HG03439 (cell line): ENCODE results near the gene NOP53.
"Not testable (repeated sequence)": the region's sequence is repeated elsewhere in the genome, so short reads cannot be mapped to it uniquely, and the experiment has no call there.

Experiments used
- ATAC-seq: cut with Tn5 transposase; IDR thresholded peaks from one replicate; pipeline ENCODE4 v1.9.1; 2021; ENCODE audit warnings: mild to moderate bottlenecking, moderate library complexity; ENCODE audit not compliant: unreplicated experiment

NOP53 gene

DNA sequence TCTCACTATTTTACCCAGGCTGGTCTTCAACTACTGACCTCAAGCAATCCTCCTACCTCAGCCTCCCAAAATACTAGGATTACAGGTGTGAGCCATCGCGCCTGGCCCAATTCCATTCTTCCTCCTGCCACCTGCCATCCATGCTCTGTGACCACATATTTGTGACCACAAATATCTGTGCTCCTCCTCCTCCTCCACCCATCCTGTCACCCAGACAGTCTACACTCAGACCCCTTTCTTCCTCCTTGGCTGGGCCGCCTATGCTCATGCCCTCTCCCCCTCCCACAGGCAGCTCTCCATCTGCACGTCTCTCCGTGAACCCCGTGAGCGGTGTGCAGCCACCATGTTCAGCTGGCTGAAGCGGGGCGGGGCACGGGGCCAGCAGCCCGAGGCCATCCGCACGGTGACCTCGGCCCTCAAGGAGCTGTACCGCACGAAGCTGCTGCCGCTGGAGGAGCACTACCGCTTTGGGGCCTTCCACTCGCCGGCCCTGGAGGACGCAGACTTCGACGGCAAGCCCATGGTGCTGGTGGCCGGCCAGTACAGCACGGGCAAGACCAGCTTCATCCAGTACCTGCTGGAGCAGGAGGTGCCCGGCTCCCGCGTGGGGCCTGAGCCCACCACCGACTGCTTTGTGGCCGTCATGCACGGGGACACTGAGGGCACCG is 28.9 kb upstream of the NOP53 start:
- no peak for ATAC-seq

DNA sequence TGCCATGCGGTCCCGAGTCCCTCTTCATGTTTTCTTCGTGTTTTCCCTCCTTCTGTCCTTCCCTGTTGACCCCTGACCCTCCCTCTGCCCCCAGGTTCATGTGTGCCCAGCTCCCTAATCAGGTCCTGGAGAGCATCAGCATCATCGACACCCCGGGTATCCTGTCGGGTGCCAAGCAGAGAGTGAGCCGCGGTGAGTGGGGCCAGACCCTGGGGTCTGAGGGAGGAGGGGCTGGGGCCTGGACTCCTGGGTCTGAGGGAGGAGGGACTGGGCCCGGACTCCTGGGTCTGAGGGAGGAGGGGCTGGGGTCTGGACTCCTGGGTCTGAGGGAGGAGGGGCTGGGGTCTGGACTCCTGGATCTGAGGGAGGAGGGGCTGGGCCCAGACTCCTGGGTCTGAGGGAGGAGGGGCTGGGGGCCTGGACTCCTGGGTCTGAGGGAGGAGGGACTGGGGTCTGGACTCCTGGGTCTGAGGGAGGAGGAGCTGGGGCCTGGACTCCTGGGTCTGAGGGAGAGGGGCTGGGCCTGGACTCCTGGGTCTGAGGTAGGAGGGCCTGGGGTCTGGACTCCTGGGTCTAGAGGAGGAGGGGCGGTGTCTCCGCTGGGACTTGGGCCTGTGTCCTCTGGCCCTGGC is 26.8 kb upstream of the NOP53 start:
- not testable (repeated sequence) for ATAC-seq

DNA sequence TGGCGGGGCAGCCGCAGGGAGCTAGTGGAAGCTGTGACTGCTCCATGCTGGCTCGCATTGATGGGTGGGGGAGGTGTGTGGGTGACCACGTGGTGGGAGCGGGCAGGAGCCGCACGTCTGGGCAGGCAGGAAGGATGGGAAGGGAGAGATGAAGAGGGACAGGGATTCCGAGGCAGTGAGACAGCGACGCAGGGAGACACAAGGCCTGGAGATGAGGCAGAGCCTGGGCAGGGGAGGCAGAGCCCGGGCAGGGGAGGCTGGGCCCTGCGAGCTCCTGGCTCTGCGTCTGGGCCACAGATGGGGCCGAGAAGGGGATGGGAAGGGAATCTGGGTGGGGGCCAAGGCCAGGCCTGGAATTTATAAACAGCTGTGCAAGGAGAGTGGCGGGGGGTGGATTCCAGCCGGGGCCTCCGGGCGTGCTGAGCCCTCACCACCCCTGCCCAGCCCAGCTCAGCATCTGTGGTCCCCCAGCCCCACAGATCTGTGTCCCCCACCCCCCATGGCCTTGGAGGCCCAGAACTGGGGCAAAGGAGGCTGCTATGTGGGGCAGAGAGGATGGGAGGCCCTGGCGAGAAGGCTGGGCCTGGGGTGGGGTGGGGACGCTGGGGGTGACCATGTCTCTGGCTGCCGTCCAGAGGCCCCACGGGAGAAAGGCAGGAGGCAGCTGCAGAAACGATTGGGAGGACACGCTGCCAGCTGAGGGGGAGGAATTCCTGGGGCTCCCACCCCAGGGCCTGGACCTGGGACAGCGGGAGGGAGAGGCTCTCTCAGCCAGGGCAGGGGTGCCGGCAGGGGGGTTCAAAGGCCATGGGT is 26.1 kb upstream of the NOP53 start:
- ATAC-seq, result no peak

DNA sequence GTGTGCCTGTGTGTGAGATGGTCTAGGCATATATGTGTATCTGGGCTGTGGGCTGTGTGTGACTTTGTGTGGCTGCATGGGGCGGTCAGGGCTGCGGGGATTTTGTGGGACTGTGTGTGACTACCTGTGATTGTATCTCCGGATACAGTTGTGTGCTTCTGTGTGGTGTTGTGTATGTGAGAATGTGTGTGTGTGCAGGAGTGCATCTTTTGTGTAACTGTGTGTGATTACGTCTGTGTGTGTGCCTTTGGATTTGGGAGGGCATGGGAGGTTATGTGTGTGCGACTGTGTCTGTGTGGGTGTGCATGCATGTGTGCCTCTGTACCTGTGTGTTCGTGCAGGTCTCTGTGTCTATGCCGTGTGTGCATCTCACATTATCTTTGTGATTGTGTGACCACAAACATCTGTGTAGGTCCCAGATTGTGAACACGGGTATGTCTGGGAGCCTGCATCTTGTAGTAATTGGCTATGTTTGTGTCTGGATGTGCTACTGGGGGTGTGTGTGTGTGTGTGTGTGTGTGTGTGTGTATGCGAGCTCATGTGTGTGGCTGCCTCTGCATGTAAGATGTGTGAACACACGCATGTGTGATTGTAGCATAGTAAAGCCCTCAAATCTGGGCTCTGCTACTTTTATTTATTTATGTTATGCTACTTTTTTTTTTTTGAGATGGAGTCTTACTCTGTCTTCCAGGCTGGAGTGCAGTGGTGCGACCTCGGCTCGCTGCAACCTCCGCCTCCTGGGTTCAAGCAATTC is 24.5 kb upstream of the NOP53 start:
- ATAC-seq, result no peak

DNA sequence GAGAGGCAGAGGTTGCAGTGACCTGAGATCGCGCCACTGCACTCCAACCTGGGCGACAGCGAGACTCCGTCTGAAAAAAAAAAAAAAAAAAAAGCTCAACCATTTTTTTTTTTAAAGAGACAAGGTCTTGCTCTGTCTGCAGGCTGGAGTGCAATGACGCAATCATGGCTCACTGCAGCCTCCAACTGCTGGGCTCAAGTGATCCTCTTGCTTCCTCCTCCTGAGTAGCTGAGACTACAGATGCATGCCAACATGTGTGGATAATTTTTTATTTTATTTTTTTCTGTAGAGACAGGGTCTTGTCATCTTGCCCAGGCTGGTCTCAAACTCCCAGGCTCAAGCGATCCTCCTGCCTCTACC is 21.8 kb upstream of the NOP53 start:
- ATAC-seq, result no peak

DNA sequence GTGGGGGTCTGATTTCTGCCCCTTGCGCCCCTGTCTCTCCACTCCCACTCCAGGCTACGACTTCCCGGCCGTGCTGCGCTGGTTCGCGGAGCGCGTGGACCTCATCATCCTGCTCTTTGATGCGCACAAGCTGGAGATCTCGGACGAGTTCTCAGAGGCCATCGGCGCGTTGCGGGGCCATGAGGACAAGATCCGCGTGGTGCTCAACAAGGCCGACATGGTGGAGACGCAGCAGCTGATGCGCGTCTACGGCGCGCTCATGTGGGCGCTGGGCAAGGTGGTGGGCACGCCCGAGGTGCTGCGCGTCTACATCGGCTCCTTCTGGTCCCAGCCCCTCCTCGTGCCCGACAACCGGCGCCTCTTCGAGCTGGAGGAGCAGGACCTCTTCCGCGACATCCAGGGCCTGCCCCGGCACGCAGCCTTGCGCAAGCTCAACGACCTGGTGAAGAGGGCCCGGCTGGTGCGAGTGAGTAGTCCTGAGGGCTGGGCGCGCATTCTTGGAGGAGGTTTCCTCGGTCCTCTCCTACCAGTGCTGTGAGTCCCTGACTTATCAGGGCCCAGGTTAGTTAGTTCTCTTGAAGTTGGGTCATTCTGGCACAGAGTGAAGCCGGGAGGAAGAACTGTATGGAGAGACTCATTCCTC is 19.5 kb upstream of the NOP53 start:
- ATAC-seq, result no peak

DNA sequence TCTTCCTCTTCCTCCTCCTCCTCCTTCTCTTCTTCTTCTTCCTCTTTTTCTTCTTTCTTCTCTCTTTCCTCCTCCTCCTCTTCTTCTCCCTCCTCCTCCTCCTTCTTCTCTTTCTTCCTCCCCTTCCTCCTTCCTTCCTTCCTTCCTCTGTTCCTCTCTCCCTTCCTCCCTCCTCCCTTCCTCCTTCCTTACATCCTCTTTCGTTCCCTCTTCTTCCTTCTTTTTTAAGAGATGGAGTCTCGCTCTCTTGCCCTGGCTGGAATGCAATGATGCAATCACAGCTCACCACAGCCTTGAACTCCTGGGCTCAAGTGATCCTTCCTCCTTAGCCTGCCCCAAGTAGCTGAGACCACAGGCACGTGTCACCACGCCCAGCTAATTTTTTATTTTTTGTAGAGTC is 18.9 kb upstream of the NOP53 start:
- ATAC-seq, result no peak

DNA sequence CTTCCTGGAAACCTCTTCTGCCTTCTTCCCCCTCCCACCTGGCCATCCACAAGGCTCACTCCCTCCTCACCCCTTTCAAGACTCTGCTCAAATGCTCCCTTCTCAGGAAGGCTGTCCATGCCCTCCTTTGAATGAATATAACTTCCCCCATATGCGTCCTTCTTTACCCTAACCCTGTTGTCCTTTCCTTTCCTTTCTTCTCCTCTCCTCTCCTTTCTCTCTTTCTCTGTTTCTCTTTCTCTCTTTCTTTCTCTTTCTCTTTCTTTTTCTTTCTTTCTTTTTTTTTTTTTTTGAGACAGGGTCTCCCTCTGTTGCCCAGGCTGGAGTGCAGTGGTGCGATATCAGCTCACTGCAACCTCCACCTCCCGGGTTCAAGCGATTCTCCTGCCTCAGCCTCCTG is 17.1 kb upstream of the NOP53 start:
- not testable (repeated sequence) for ATAC-seq

DNA sequence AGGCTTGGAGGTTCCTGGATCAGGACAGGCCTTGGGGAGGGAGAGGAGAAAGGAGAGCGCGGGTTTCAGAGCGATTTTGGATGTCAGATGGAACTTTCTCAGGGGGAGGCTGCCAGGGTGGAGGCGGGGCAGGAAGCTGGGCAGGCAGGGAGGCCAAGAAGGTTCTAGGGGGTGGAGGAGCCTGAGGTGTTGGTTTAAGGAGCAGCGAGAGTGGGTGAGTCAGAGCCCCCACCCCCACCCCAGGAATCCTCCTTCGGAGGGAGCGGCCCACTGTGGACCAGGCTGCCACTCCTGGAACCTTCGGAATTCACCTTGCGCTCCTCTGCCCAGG is 15.9 kb upstream of the NOP53 start:
- ATAC-seq, result no peak

DNA sequence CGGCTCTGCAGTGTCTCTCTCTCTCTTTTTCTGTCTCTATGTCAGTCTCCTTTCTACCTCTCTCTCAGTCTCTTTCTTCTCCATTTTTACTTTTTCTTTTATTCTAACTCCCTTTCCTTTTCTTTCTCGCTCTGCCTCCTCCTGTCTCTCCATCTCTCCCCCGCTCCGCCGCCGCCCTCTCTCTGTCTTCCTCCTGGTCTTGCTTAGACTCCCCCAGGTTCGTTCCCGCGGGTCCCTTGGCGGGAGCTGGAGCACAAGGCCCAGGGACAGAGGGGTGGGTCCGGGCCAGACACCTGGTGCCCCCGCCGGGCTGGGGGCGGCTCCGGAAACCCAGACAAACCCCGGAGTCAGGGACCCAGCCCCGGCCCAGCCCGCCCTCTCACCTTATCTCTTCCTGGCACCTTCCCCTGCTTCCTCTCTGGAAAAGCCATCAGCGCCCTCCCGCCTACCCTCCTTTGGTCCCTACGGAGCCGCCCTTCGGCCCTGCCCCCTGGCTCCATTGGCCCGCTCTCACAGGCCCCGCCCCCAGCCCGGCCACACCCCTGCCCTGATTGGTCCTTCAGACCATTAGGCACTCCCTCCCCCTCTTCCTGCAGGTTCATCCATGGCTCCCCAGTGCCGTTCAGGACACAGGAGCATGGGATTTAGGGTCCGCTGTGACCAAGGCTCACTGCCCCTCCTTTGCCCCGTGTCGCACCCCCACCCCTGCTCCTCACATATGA is 15.4 kb upstream of the NOP53 start:
- no peak for ATAC-seq

DNA sequence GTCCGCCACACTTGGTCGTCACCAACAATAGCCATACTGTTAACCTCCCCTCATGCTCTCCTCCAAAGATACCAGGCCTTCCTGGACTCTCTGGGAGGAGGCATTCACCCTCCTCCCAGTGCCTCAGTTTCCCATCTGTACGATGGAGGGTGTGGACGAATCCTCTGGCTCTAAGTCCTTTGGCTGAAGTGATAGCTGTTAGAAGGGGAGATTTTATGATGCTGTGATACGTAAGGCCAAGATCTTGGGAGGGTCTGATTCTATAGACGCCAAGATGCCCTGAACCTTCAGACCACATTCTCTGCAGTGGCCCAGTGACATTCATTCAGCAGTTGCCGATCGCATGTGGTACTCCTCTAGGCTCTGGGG is 14.8 kb upstream of the NOP53 start:
- ATAC-seq, result no peak

DNA sequence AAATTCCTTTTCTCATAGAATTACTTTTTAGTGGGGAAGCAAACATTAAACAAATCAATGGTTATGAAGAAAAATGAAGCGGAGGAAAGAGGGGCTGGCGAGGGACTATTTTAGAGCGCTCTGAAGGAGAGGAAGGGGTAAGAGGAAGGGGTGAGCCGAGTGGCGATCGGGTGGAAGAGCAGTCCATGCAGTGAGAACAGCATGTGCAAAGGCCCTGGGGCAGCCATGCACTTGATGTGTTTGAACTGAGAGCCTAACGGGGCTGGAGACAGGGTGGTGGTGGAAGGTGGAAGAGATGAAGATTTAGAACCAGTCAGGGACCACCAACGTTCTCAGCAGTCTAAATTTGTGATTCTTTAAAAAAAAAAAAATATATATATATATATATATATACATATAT is 14.4 kb upstream of the NOP53 start:
- no peak for ATAC-seq

DNA sequence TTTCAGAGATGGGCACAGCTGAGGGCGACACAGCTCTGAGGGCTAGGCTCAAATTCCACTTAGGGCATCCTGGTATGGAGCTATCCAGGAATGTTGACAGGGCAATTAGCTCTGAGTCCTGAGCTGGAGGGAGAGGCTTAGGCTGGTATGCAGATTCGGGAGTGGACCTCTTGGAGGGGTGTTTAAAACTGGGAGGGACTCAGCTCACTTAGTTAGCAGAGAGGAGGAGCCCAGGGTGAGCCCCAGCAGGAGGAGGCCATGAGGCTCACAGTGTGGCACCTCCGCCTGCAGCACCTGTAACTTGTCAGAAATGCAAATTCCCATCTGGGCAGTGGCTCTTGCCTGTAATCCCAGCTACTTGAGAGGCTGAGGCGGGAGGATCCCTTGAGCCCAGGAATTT is 10.2 kb upstream of the NOP53 start:
- no peak for ATAC-seq

DNA sequence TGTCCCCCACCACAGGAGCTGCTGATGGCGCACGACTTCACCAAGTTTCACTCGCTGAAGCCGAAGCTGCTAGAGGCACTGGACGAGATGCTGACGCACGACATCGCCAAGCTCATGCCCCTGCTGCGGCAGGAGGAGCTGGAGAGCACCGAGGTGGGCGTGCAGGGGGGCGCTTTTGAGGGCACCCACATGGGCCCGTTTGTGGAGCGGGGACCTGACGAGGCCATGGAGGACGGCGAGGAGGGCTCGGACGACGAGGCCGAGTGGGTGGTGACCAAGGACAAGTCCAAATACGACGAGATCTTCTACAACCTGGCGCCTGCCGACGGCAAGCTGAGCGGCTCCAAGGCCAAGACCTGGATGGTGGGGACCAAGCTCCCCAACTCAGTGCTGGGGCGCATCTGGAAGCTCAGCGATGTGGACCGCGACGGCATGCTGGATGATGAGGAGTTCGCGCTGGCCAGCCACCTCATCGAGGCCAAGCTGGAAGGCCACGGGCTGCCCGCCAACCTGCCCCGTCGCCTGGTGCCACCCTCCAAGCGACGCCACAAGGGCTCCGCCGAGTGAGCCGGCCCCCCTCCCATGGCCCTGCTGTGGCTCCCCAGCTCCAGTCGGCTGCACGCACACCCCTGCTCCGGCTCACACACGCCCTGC is 4.4 kb upstream of the NOP53 start:
- ATAC-seq, result no peak

DNA sequence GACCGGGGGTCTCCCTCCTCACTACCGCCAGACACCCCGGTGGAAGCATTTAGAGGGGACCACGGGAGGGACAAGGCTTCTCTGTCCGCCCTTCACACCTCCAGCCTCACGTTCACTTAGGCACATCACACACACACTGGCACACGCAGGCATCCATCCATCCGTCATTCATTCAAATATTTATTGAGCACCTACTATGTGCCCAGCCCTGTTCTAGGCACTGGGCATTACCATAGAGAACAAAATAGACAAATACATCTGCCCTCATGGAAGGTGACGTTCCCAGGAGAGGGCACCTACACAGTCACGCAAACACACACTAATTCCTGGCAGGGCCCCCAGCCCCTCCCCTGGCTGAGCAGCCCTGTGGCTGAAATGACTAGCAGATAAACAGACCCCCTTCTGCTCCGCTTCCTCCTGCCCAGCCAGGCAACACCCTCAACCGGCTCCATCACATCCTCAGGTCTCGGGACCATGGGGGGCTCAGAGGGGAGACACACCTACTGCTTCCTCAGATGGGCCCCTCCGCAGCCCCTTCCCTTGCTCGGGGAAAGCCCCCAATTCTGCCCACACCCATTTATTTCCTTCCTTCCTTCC is 3.7 kb upstream of the NOP53 start:
- no peak for ATAC-seq

DNA sequence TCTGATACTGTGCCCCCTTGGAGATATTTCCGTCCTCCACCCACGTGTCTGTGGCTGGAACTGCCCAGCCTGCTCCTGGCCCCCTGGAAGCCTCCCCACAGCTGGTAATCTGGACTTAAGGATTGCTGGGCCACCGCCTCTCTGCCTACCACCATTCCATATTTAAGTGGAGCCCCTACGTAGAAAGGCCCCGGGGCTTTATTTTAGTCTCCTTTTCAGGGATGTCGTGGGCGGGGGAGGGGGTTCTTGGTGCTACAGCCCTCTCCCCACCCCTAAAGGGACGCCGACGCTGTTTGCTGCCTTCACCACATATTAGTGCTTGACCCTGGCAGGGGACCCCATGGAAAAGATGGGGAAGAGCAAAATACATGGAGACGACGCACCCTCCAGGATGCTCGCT is 2.7 kb upstream of the NOP53 start:
- ATAC-seq, result no peak

DNA sequence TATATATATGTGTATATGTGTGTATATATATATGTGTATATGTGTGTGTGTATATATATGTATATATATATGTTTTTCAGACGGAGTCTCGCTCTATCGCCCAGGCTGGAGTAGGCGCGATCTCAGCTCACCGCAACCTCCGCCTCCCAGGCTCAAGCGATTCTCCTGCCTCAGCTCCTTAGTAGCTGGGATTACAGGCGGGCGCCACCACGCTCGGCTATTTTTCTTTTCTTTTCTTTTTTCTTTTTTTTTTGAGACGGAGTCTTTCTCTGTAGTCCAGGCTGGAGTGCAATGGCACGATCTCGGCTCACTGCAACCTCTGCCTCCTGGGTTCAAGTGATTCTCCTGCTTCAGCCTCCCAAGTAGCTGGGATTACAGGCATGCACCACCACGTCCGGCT is 783 bp downstream of the NOP53 start:
- not testable (repeated sequence) for ATAC-seq

DNA sequence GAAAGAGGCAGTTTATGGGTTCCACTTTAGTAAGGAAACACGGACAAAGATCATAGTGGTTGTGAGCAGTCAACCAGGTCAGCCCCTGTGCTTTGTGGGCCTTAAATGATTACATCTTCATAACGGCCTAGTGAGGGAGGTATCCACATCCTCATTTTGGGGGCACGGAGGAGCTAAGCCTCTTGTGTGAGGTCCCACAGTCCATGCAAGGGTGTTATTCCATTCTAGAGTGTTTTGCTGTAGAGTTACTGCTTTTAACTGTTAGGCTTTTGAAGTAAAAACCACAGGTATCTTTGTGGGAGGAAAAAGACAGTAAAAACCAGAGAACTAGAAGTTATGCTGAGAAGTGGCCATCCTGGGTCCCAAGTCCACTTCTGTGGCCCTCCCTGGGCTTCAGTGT is 4.0 kb downstream of the NOP53 start:
- ATAC-seq, result no peak

DNA sequence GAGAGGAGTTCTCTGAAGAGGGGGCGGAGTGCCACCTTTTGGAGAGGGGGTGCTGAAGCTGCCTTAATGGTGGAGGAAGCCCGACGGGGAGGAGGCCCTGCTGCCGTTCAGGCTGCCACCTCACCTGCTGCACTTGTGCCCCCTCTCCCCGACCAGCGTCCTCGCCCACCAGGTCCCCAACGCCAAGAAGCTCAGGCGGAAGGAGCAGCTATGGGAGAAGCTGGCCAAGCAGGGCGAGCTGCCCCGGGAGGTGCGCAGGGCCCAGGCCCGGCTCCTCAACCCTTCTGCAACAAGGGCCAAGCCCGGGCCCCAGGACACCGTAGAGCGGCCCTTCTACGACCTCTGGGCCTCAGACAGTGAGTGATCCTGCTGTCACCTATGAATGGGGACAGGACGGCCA is 5.4 kb downstream of the NOP53 start:
- ATAC-seq, result no peak
